Thyroid gland (tissue), 4 donors: ENCODE data around the gene SH2D3C.

Experiments used
- POLR2A ChIP-seq, 2 donors: fragments of 450-650 bp; IDR thresholded peaks; one replicate each; pipeline ENCODE4 v1.6.1; 2017; ENCODE audit warnings: antibody characterized with exemption in 2 of 2, mild to moderate bottlenecking in 2 of 2, moderate library complexity in 1 of 2
- TF ChIP-seq, protein P1 (sequence below), 6 experiments: fragments of 200-600 bp in 3 of 6; fragments of 450-650 bp in 3 of 6; sonication (generic) in 3 of 6; IDR thresholded peaks; one replicate each; pipeline ENCODE4 v1.5.1; 2016 to 2019; ENCODE audit warnings: antibody characterized with exemption in 6 of 6, mild to moderate bottlenecking in 2 of 6, inconsistent platforms in 1 of 6, moderate library complexity in 1 of 6

DNA sequence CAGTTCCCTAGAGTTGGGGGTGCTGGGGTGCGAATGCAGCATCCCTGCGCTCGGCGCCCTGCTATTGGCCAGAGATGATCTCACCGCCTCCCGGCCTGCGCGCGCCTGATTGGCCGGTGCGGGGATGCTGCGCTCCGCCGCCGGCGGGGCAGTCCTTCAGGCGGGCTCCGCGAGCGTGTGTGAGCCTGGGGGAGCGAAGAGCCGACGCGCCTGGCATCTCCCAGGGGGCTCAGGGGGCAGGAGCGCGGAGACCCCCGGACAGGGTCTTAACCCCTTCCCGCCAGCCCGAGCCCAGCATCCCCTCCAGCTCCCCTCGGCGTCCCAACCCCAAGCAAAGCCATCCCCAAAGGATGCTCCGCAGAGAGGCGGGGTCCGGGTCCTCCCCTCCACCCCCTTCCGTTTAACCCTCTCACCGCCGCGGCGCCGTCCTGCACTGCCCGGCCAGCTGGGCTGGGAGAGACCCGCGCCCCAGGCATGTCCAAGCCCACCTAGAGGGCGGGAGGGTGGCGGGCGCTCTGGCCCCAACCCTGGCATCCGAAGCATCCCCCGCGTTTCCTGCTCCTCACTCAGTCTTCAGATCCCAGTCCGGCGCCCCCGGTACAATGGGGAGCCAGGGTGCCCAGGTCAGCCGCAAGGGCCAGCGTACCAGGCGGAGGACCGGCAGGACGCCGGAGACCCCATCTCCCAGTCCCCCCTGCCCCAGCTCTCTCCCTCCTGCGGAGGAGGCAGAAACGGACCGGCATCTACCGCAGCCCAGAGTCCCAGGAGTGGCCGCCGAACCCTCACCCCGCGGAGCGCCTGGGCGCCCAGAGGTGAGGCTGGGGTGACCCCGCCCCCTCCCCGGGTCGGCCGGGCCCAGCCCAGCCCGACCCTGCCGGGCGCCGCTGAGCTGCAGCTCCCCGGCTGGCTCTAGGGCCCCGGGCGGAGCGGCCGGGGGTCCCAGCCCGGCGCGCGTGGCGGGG is 24.1 kb downstream of the SH2D3C start:
- TF ChIP-seq, protein P1, sequence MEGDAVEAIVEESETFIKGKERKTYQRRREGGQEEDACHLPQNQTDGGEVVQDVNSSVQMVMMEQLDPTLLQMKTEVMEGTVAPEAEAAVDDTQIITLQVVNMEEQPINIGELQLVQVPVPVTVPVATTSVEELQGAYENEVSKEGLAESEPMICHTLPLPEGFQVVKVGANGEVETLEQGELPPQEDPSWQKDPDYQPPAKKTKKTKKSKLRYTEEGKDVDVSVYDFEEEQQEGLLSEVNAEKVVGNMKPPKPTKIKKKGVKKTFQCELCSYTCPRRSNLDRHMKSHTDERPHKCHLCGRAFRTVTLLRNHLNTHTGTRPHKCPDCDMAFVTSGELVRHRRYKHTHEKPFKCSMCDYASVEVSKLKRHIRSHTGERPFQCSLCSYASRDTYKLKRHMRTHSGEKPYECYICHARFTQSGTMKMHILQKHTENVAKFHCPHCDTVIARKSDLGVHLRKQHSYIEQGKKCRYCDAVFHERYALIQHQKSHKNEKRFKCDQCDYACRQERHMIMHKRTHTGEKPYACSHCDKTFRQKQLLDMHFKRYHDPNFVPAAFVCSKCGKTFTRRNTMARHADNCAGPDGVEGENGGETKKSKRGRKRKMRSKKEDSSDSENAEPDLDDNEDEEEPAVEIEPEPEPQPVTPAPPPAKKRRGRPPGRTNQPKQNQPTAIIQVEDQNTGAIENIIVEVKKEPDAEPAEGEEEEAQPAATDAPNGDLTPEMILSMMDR (IDR thresholded peaks at IDR 0.05): no peak
- no peak for TF ChIP-seq POLR2A (IDR thresholded peaks at IDR 0.05)
